Stimulated activated CD8-positive, alpha-beta memory T cell treated with anti-CD3 and anti-CD28 coated beads, Interleukin-15, amount 100 ng/mL, for 24 hours (primary cell): ENCODE data around the gene TPCN2.

Experiments used
- DNase-seq: peaks from one replicate; pipeline ENCODE4 v3.0.0-alpha.2; 2020; ENCODE audit warnings: low read depth

Gene TPCN2

GRCh38 chr11:69167130-69167915 lies 118.6 kb downstream of the TPCN2 start:
- no peak for DNase-seq

GRCh38 chr11:69167916-69168691 lies 119.4 kb downstream of the TPCN2 start:
- no peak for DNase-seq

DNA sequence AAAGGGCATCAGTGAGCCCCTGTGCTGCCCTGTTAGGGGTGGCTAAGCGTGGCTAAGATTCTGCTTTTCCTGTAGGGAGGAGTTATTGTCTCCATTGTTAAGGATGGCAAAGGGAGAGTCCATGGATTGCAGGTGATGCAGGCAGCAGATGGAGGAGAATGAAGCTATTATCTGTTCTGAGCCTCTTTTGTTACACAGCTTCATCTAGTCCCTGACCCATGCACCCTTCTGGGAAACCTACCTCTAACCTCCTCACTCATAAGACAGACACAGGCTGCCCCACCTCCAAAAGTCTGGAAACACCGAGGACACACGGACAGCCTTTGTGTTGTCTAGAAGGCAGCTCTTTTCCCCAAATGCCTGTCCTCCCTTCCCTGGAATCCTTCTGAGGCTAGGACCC lies 120.7 kb downstream of the TPCN2 start:
- no peak for DNase-seq

GRCh38 chr11:69170704-69171103 lies 122.0 kb downstream of the TPCN2 start:
- DNase-seq = no peak

- DNase-seq = no peak
Measured at GRCh38 chr11:69171476-69172240, 122.9 kb downstream of the TPCN2 start.

GRCh38 chr11:69172674-69173073 lies 123.9 kb downstream of the TPCN2 start:
- no peak for DNase-seq

DNA sequence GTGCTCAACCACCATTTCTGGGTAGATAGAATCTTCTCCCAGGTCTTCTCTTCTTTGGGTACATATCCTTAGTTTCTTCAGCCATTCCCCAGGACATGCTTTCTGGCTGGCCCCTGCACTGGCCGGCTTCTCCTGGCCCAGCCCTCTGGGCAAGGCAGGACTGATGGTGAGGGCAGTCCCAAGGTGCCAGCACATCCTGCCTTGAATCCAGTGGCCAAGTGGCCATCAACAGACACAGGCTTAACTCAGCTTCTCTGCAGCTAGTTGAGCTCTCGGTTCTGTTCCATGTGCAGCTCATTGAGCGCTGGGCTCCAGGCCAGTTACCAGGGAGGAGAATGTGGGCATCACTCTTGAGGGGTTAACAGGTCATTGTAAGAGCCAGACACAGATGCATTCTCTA lies 124.6 kb downstream of the TPCN2 start:
- DNase-seq = no peak

DNA sequence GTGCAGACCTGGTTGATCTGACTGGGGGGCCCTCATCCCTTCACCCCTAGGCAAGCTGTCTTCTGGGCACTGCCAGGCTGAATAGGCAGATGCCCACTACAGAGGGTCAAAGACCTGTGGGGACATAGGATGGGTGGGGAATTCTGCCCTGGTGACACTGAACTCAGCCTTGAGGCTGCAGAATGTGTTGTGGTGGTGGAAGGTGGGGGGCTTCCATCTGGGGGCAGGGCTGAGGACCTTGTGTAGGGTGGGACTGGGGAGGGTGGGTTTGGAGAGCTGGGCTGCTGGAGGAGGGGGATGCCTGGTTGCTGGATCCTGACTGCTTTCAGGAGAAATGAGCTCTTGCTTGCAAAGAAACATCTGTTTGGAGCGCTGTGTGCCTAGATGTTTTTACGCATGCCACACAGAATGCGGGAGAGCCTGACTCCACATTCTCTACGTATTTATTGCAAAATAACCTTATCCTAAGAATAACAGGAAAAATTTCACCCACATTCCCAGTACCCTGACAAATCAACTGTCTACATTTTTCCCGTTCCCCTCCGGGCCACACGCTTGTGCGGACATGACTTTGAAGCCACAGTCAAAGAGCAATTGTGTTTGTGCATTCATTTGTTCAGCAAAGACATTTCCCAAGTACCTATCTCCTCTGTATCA lies 125.3 kb downstream of the TPCN2 start:
- DNase-seq = no peak

DNA sequence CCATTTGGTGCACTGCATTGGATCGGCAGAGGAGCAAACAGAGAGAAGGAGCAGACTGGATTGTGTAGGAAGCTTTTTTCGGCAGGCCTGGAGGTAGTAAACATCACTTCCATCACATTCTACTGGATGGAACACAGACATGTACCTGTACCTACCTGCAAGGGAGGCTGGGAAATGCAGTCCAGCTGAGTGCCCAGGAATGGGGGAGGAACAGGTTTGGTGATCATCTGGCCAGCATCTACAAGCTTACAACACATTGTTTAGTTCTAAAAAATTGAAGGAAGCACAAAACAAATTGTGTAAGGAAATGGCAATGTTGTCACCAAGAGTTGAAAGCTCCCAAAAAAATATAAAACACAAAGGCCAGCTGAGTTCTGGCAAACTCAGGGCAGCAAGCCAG lies 126.1 kb downstream of the TPCN2 start:
- no peak for DNase-seq

DNA sequence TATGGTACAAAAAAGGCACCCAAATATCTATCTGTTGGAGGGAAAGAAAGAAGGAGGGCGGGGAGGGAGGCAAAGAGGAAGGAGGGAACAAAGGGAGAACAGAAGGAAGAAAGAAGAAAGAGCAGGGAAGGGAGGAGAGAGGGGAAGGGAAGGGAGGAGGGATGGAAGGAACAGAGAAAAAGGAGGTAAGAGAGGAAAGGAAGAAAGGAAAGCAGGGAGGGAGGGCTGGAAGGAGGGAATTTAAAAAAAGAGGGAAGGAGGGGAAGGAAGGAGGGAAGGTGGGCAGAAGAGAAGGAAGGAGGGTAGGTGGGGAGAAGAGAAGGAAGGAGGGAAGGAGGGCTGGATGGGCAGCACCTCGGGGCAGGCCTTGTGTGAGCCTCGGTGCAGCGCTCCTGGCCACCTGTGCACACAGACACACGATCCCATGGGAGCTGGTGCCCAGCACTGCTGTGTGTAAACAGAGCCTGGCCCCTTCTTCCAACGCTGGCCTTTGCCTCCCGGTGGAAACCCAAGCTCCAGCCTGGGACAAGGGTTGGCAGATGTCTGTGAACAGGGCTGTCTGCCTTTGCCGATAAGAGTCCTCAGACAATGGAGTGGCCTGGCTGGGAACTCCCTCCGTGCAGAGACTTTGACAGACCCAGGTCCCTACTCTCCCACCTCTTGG lies 130.2 kb downstream of the TPCN2 start:
- no peak for DNase-seq

GRCh38 chr11:69180226-69180625 lies 131.5 kb downstream of the TPCN2 start:
- DNase-seq = no peak

- no peak for DNase-seq
Measured at GRCh38 chr11:69180726-69181125, 132.0 kb downstream of the TPCN2 start.

GRCh38 chr11:69183613-69184012 lies 134.9 kb downstream of the TPCN2 start:
- no peak for DNase-seq
